Measurements from ENCODE around the gene MTR.

MTR gene

GRCh38 chr1:236913371-236914037, 118.4 kb downstream of the MTR start:
- DNase-seq = no peak

DNA sequence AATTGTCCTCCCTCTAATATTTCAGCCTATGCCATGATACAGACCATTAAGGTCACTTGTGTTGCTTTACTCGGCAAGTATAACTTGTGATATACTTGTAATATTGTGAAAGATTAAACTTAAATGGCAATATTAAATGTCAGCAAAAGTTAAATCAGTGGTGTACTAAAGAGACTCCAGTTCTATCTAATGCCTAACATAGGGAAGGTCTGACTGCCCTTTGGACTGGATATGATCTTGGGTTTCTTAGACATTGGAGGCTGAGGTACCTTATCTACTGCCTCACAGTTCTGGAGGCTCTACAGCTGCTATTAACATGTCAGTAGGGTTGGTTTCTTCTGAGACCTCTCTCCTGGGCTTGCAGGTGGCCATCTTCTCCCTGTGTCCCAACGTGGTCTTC, 119.3 kb downstream of the MTR start:
- no peak for DNase-seq

GRCh38 chr1:236916131-236916800, 121.2 kb downstream of the MTR start:
- DNase-seq = no peak

DNA sequence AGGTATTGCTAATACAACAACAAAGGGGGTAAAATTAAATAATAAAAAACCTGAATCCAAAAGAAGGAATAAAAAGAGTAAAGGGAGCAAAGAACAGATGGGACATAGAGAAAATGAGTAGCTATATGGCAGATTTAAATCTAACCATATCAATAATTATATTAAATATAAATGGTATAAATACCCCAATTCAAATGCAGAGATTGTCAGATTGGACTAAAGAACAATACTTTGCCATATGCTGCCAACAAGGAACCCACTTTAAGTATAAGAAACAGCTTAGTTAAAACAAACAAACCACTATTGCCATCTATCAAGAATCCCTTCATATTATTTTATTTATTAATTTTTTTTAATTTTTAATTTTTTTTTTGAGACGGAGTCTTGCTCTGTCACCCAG, 122.4 kb downstream of the MTR start:
- DNase-seq = no peak

GRCh38 chr1:236920286-236920894, 125.3 kb downstream of the MTR start:
- DNase-seq = no peak

- no peak for DNase-seq
Measured at GRCh38 chr1:236921610-236922009, 126.5 kb downstream of the MTR start.

- no peak for DNase-seq
Measured at GRCh38 chr1:236922190-236922589, 127.1 kb downstream of the MTR start.

DNA sequence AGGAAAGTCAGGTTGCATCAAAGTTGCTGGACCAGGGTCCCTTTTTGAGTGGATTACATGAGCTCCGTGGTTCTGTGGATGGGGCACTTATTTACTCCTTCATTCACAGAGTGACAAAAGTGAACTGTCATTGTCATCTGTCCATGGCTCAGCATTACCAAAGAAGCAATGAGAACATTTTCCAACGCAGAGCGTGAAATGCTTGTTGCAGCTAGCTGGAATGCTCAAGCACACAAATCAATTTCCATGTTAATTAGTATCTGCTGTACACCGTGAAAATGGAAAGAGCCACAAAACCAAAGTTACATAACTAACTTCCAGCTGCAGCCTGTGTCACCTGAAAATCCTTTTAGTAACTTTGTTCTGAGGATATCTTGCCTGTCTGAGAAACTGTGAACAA, 130.3 kb downstream of the MTR start:
- DNase-seq = no peak

- DNase-seq = no peak
Measured at GRCh38 chr1:236930503-236930902, 135.4 kb downstream of the MTR start.

DNA sequence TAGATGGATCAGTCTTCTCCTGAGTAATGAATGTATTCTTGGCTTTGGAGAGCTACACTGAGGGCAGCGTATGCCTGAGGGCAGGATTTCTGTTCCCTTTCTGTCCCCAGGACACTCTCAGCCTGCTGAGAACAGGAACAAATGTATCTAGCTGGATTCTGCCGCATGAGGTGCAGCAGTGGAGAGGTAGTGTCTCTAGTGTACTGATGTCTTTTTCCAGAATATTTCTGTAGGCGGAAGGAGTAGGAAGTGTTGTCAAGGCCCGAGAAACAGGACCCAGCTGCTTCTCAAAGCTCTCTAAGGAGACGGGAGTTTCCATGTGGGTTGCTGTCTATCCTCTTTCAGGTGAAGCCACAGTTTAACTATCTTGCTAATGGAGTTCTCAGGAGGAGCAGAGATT, 143.7 kb downstream of the MTR start:
- DNase-seq = no peak

- no peak for DNase-seq
Measured at GRCh38 chr1:236942431-236942830, 147.3 kb downstream of the MTR start.

- no peak for DNase-seq
Measured at GRCh38 chr1:236944556-236944955, 149.5 kb downstream of the MTR start.

- no peak for DNase-seq
Measured at GRCh38 chr1:236945002-236945401, 149.9 kb downstream of the MTR start.

GRCh38 chr1:236947794-236948193, 152.7 kb downstream of the MTR start:
- no peak for DNase-seq

GRCh38 chr1:236948381-236948780, 153.3 kb downstream of the MTR start:
- no peak for DNase-seq

- DNase-seq = no peak
Measured at GRCh38 chr1:236948996-236949395, 153.9 kb downstream of the MTR start.

DNA sequence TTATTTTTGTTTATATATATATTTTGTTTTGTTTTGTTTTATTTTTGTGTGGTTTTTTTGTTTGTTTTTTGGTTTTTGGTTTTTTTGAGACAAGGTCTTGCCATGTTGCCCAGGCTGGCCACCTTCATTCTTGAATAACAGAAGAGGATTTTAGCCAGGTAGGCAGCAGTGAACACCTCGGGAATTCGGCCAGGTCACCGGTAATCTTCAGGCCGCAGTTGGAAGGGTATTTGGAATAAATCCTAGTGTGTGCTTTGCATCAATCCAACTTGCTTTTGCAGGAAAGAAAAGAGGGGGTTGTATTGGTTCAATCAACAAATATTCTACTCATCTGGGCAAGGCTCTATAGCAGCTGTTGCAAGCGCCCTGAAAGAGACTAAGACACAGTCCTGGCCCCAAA, 155.3 kb downstream of the MTR start:
- DNase-seq = no peak

DNA sequence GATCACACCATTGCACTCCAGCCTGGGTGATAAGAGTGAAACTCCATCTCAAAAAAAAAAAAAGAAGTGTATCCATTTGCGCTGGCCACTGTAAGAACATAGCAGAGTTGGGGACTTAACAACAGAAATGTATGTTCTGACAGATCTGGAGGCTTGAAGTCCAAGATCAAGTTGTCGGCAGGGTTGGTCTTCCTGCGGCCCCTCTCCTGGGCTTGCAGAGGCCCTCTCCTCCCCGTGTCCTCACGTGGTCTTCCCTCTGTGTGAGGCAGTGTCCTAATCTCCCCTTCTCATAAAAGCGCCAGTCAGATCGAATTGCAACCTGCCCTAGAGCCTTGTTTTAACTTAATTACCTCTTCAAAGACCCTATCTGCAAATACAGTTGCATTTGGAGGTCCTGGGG, 156.6 kb downstream of the MTR start:
- no peak for DNase-seq

GRCh38 chr1:236952246-236953003, 157.3 kb downstream of the MTR start:
- no peak for DNase-seq

GRCh38 chr1:236953151-236953700, 158.1 kb downstream of the MTR start:
- DNase-seq = no peak
